IMR-90 (cell line): ENCODE results near the gene PRKRIP1. TPM values are rescaled to one million over a fixed set of nuclear protein-coding genes. Genes with fewer than 3 reads are reported as not detected.

Source experiments
- ATAC-seq: fragments of 200-7000 bp; cut with Tn5 transposase; 2 replicates; pipeline ENCODE4 v1.9.1; 2020; ENCODE audit warnings: low read depth, mild to moderate bottlenecking, moderate library complexity
- BruUV-seq: library from RNA; stranded (reverse); fragments of 400-500 nt; replicated peaks from 2 replicates; lab custom pipeline; 2021; lab: Mats Ljungman, UMichigan
- CTCF ChIA-PET: fragments of 300-600 bp; formaldehyde crosslinking; extraction: SDS; loops from one replicate; lab custom pipeline; 2021; ENCODE audit warnings: antibody characterized with exemption; lab: Yijun Ruan, JAX
- POLR2A ChIA-PET: fragments of 300-600 bp; sonication (Branson Sonifier 250); formaldehyde crosslinking; loops from one replicate; lab custom pipeline; 2022; ENCODE audit warnings: antibody characterized with exemption; ENCODE audit not compliant: unreplicated experiment; lab: Charles Lee
- DNase-seq: peaks from one replicate; pipeline ENCODE4 v3.0.0; 2013
- H2AFZ ChIP-seq: replicated peaks from 2 replicates; pipeline ENCODE3; 2013; ENCODE audit warnings: low read length, mild to moderate bottlenecking; ENCODE audit not compliant: poor library complexity
- H2AK5ac ChIP-seq: 2 replicates; pipeline ENCODE4 v1.6.1; 2013; ENCODE audit warnings: low read depth, low read length, inconsistent platforms
- H2AK9ac ChIP-seq: replicated peaks from 2 replicates; pipeline ENCODE3; 2013; ENCODE audit warnings: mild to moderate bottlenecking, low read depth, low read length, moderate library complexity; ENCODE audit not compliant: poor library complexity
- H2BK120ac ChIP-seq: 2 replicates; pipeline ENCODE4 v1.6.1; 2013; ENCODE audit warnings: low read depth, low read length, inconsistent platforms
- H2BK15ac ChIP-seq: 3 replicates; pipeline ENCODE4 v1.6.1; 2013; ENCODE audit warnings: low read depth, low read length, inconsistent platforms
- H2BK20ac ChIP-seq: 2 replicates; pipeline ENCODE4 v1.6.1; 2013; ENCODE audit warnings: low read depth, mild to moderate bottlenecking, inconsistent platforms, low read length, moderate library complexity
- H2BK5ac ChIP-seq: 2 replicates; pipeline ENCODE4 v1.6.1; 2013; ENCODE audit warnings: mild to moderate bottlenecking, low read depth, low read length, inconsistent platforms; ENCODE audit not compliant: poor library complexity, severe bottlenecking
- H3K14ac ChIP-seq: replicated peaks from 2 replicates; pipeline ENCODE4 v1.6.1; 2013; ENCODE audit warnings: low read depth, low read length, inconsistent platforms
- H3K18ac ChIP-seq: 2 replicates; pipeline ENCODE4 v1.6.1; 2013; ENCODE audit warnings: low read depth, low read length, control low read depth
- H3K23ac ChIP-seq: 2 replicates; pipeline ENCODE4 v1.6.1; 2013; ENCODE audit warnings: low read depth, low read length, inconsistent platforms
- H3K27ac ChIP-seq: 2 replicates; pipeline ENCODE4 v1.5.1; 2013; ENCODE audit warnings: mild to moderate bottlenecking, control low read depth, low read length; ENCODE audit not compliant: insufficient read depth
- H3K27me3 ChIP-seq: 2 replicates; pipeline ENCODE4 v1.6.1; 2013; ENCODE audit warnings: low read length; ENCODE audit not compliant: control insufficient read depth, insufficient read depth
- H3K36me3 ChIP-seq: 2 replicates; pipeline ENCODE4 v1.6.1; 2013; ENCODE audit warnings: low read length, mixed read lengths; ENCODE audit not compliant: control insufficient read depth, insufficient read depth
- H3K4ac ChIP-seq: 2 replicates; pipeline ENCODE4 v1.6.1; 2013; ENCODE audit warnings: low read depth, low read length, inconsistent platforms
- H3K4me1 ChIP-seq: 2 replicates; pipeline ENCODE4 v1.6.1; 2013; ENCODE audit warnings: low read length, mixed read lengths; ENCODE audit not compliant: control insufficient read depth, insufficient read depth
- H3K4me2 ChIP-seq: 2 replicates; pipeline ENCODE4 v1.6.1; 2013; ENCODE audit warnings: low read depth, mild to moderate bottlenecking, control low read depth, low read length, moderate library complexity
- H3K4me3 ChIP-seq: 2 replicates; pipeline ENCODE4 v1.5.1; 2013; ENCODE audit warnings: low read depth, mild to moderate bottlenecking, control low read depth, low read length, moderate library complexity; ENCODE audit not compliant: insufficient read depth
- H3K56ac ChIP-seq: 2 replicates; pipeline ENCODE4 v1.6.1; 2013; ENCODE audit warnings: low read length, inconsistent platforms; ENCODE audit not compliant: insufficient read depth; ENCODE audit errors: extremely low read depth
- H3K79me1 ChIP-seq, 2 experiments: 2 replicates each; pipeline ENCODE4 v1.6.1; 2013; ENCODE audit warnings: low read length in 2 of 2, inconsistent platforms in 1 of 2, low read depth in 1 of 2
- H3K9ac ChIP-seq: 2 replicates; pipeline ENCODE4 v1.6.1; 2013; ENCODE audit warnings: low read depth, low read length, control low read depth
- H3K9me1 ChIP-seq: 2 replicates; pipeline ENCODE4 v1.6.1; 2013; ENCODE audit warnings: low read length, inconsistent platforms; ENCODE audit not compliant: insufficient read depth
- H3K9me3 ChIP-seq: 2 replicates; pipeline ENCODE4 v1.6.1; 2013; ENCODE audit warnings: low read length; ENCODE audit not compliant: control insufficient read depth, insufficient read depth
- H4K20me1 ChIP-seq: 2 replicates; pipeline ENCODE4 v1.6.1; 2013; ENCODE audit warnings: low read length, inconsistent platforms; ENCODE audit not compliant: insufficient read depth
- H4K5ac ChIP-seq: 2 replicates; pipeline ENCODE4 v1.6.1; 2013; ENCODE audit warnings: mild to moderate bottlenecking, low read depth, low read length, control low read depth
- H4K8ac ChIP-seq, 2 experiments: 2 replicates each; pipeline ENCODE4 v1.6.1; 2013; ENCODE audit warnings: low read depth in 2 of 2, low read length in 2 of 2, control low read depth in 1 of 2, inconsistent platforms in 1 of 2
- H4K91ac ChIP-seq: 2 replicates; pipeline ENCODE4 v1.6.1; 2013; ENCODE audit warnings: low read depth, low read length, inconsistent platforms; ENCODE audit not compliant: insufficient read depth
- BHLHE40 ChIP-seq: fragments of 150-350 bp; IDR thresholded peaks from 2 replicates; pipeline ENCODE4 v1.6.1; 2016; ENCODE audit warnings: mild to moderate bottlenecking, low read depth, low read length
- CHD1 ChIP-seq: IDR thresholded peaks from 2 replicates; pipeline ENCODE4 v1.6.1; 2012; ENCODE audit warnings: low read depth, low read length, improper control_type of control experiment
- FOS ChIP-seq: fragments of 150-350 bp; IDR thresholded peaks from 2 replicates; pipeline ENCODE4 v1.6.1; 2016; ENCODE audit warnings: low read depth, low read length
- MAFK ChIP-seq: IDR thresholded peaks from 2 replicates; pipeline ENCODE4 v1.6.1; 2012; ENCODE audit warnings: low read depth, low read length, improper control_type of control experiment
- MAZ ChIP-seq: IDR thresholded peaks from 2 replicates; pipeline ENCODE4 v1.6.1; 2012; ENCODE audit warnings: low read depth, mild to moderate bottlenecking, low read length, improper control_type of control experiment, moderate library complexity, borderline replicate concordance
- MXI1 ChIP-seq: IDR thresholded peaks from 2 replicates; pipeline ENCODE4 v1.6.1; 2012; ENCODE audit warnings: low read depth, mild to moderate bottlenecking, low read length, moderate library complexity, borderline replicate concordance
- NFE2L2 ChIP-seq: fragments of 150-350 bp; IDR thresholded peaks from 2 replicates; pipeline ENCODE4 v1.6.1; 2016; ENCODE audit warnings: low read depth, mild to moderate bottlenecking, low read length
- RAD21 ChIP-seq: IDR thresholded peaks from 2 replicates; pipeline ENCODE4 v1.6.1; 2012; ENCODE audit warnings: low read length, improper control_type of control experiment
- RCOR1 ChIP-seq: IDR thresholded peaks from 2 replicates; pipeline ENCODE4 v1.6.1; 2012; ENCODE audit warnings: mild to moderate bottlenecking, low read length, improper control_type of control experiment; ENCODE audit not compliant: insufficient replicate concordance
- RFX5 ChIP-seq: IDR thresholded peaks from 2 replicates; pipeline ENCODE4 v1.8.0; 2012; ENCODE audit warnings: low read depth, mild to moderate bottlenecking, low read length, moderate library complexity
- SMC3 ChIP-seq: fragments of 150-350 bp; IDR thresholded peaks from 2 replicates; pipeline ENCODE4 v1.6.1; 2016; ENCODE audit warnings: low read depth, mild to moderate bottlenecking, antibody characterized with exemption, low read length, moderate library complexity
- USF2 ChIP-seq: fragments of 150-350 bp; IDR thresholded peaks from 2 replicates; pipeline ENCODE4 v1.6.1; 2017; ENCODE audit warnings: mild to moderate bottlenecking, antibody characterized with exemption, low read length, low read depth
- WGBS, 2 experiments: methylation state at CpG; one replicate each; pipeline versions ENCODE4 v1.1.5 to v1.1.7; 2013; ENCODE audit warnings: missing lambda C conversion rate in 2 of 2; ENCODE audit not compliant: insufficient read length in 1 of 2; ENCODE audit errors: extremely low coverage in 2 of 2; 5-methylcytosine and 5-hydroxymethylcytosine counted together
- dilution Hi-C: fragments of 300-500 bp; cut with HindIII; formaldehyde crosslinking; loops from one replicate; pipeline ENCODE4 v1.14.3; 2018; ENCODE audit warnings: low sequenced_read_pairs; ENCODE audit not compliant: unreplicated experiment
- in situ Hi-C: fragments of 300-500 bp; cut with MboI; formaldehyde crosslinking; loops from 3 replicates; pipeline ENCODE4 v1.14.3; 2019; ENCODE audit warnings: low sequenced_read_pairs, inconsistent platforms, mixed read lengths
- intact Hi-C: fragments of 100-400 bp; cut with micrococcal nuclease; formaldehyde crosslinking; loops from 2 replicates; pipeline ENCODE4 v1.10.0; 2022
- polyA plus RNA-seq, 3 experiments: library from polyadenylated mRNA; depleted of rRNA; stranded (reverse); fragments of >200 nt; gene quantifications; 2 replicates each; pipeline ENCODE4 v1.2.3, GENCODE V29; 2012; ENCODE audit warnings: low replicate concordance in 1 of 3
- total RNA-seq: library from RNA; depleted of rRNA; stranded (reverse); fragments of >200 nt; gene quantifications from 2 replicates; pipeline ENCODE4 v1.2.3, GENCODE V29; 2012
- TF ChIP-seq, protein P1 (sequence below): conservative IDR thresholded peaks from 2 replicates; pipeline ENCODE4 v1.5.1; 2012; ENCODE audit warnings: mild to moderate bottlenecking, low read depth, low read length, improper control_type of control experiment
- TF ChIP-seq, protein P2 (sequence below): fragments of 150-350 bp; IDR thresholded peaks from 2 replicates; pipeline ENCODE4 v1.6.1; 2016; ENCODE audit warnings: low read depth, mild to moderate bottlenecking, low read length, moderate library complexity, borderline replicate concordance

The PRKRIP1 gene
- total and polyA plus RNA-seq, 2 of the 4 experiments (the other 2 are of a cell fraction): 6.5 to 21.6 TPM

DNA sequence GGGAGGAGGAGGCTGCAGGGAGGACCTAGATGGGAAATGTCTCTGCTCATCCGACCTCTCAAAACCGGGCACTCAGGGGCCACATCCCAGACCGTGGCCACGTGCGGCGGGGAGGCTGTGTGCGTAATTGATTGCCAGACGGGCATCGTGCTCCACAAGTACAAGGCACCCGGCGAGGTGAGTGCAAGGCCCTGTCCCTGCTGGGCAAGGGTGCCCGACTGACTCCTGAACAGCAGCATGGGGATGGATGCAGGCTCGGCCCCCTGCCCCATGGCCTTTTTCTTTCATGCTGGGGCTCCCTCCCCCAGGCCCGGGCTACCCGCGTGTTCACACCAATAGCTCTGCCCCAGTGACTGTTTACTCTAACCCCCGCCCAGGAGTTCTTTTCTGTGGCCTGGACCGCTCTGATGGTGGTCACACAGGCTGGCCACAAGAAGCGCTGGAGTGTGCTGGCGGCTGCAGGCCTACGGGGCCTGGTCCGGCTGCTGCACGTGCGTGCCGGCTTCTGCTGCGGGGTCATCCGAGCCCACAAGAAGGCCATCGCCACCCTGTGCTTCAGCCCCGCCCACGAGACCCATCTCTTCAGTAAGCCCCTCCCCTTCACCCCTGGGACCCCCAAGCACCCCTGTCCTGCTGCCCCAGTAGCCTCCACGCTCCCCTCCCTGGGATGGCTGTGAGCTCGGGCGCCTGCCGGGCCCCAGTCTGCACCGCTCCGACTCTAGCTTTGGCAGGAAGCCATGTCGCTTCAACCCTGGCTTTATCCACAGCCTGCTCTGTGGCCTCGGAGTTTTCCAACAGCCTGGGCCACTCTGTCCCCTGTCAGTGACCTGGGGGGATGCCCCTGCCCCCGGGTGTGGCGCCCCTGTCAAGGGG is 72.6 kb downstream of the PRKRIP1 start:
- ChIA-PET POLR2A (no interaction called here), CTCF (no interaction called here)
- dilution Hi-C loops (no loop called here), intact Hi-C loops (no loop called here), in situ Hi-C loops (no loop called here)
- H3K4me2 ChIP-seq: no peak overlapping the region
- H4K91ac ChIP-seq: no peak overlapping the region
- no peak overlapping the region for H4K8ac ChIP-seq
- no peaks in the 10 kb centered on the region for H3K9me3 ChIP-seq
- no peak overlapping the region for H2AK5ac ChIP-seq
- no peak overlapping the region for H2BK20ac ChIP-seq
- H3K4ac ChIP-seq: no peak overlapping the region
- H2BK5ac ChIP-seq: no peak overlapping the region
- peaks cover 17 to 40% of the 10 kb centered on the region in 2 experiments for H3K79me1 ChIP-seq
- H4K5ac ChIP-seq: no peak overlapping the region
- WGBS, 2 experiments: 90% methylated on average over 21 of the region's 40 CpGs; no CpG with 5 or more reads in 1 of the 2 experiments
- no peak overlapping the region for H2AFZ ChIP-seq
- peaks cover 5% of the 10 kb centered on the region for H3K4me1 ChIP-seq
- H2BK120ac ChIP-seq: no peak overlapping the region
- H4K20me1 ChIP-seq: peaks cover 11% of the 10 kb centered on the region
- no peak overlapping the region for H2AK9ac ChIP-seq
- no peak overlapping the region for H2BK15ac ChIP-seq
- H3K14ac ChIP-seq: no peak overlapping the region
- H3K27me3 ChIP-seq: no peaks in the 10 kb centered on the region
- DNase-seq (no peak), ATAC-seq (no peak)
- H3K36me3 ChIP-seq: peaks cover 39% of the 10 kb centered on the region
- BruUV-seq: no TSS peak
- no peak overlapping the region for H3K18ac ChIP-seq
- no peak overlapping the region for H3K23ac ChIP-seq
- no peak overlapping the region for H3K27ac ChIP-seq
- TF ChIP-seq NFE2L2 (no peak), MAZ (no peak), RAD21 (no peak), BHLHE40 (no peak), CHD1 (no peak), SMC3 (no peak), FOS (no peak), MAFK (no peak), RFX5 (no peak), MXI1 (no peak), USF2 (no peak), RCOR1 (no peak)
- TF ChIP-seq, protein P1, sequence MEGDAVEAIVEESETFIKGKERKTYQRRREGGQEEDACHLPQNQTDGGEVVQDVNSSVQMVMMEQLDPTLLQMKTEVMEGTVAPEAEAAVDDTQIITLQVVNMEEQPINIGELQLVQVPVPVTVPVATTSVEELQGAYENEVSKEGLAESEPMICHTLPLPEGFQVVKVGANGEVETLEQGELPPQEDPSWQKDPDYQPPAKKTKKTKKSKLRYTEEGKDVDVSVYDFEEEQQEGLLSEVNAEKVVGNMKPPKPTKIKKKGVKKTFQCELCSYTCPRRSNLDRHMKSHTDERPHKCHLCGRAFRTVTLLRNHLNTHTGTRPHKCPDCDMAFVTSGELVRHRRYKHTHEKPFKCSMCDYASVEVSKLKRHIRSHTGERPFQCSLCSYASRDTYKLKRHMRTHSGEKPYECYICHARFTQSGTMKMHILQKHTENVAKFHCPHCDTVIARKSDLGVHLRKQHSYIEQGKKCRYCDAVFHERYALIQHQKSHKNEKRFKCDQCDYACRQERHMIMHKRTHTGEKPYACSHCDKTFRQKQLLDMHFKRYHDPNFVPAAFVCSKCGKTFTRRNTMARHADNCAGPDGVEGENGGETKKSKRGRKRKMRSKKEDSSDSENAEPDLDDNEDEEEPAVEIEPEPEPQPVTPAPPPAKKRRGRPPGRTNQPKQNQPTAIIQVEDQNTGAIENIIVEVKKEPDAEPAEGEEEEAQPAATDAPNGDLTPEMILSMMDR: no peak
- TF ChIP-seq, protein P2, sequence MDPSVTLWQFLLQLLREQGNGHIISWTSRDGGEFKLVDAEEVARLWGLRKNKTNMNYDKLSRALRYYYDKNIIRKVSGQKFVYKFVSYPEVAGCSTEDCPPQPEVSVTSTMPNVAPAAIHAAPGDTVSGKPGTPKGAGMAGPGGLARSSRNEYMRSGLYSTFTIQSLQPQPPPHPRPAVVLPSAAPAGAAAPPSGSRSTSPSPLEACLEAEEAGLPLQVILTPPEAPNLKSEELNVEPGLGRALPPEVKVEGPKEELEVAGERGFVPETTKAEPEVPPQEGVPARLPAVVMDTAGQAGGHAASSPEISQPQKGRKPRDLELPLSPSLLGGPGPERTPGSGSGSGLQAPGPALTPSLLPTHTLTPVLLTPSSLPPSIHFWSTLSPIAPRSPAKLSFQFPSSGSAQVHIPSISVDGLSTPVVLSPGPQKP: no peak
- no peak overlapping the region for H3K9ac ChIP-seq
- no peak overlapping the region for H3K4me3 ChIP-seq
- peaks cover 11% of the 10 kb centered on the region for H3K9me1 ChIP-seq
- H3K56ac ChIP-seq: no peak overlapping the region
